Glomerular visceral epithelial cell (primary cell): ENCODE measurements around the gene COL5A1.

Source experiments
- DNase-seq: peaks from one replicate; pipeline ENCODE4 v3.0.0-alpha.2; 2016; ENCODE audit errors: extremely low spot score

Gene COL5A1

DNA sequence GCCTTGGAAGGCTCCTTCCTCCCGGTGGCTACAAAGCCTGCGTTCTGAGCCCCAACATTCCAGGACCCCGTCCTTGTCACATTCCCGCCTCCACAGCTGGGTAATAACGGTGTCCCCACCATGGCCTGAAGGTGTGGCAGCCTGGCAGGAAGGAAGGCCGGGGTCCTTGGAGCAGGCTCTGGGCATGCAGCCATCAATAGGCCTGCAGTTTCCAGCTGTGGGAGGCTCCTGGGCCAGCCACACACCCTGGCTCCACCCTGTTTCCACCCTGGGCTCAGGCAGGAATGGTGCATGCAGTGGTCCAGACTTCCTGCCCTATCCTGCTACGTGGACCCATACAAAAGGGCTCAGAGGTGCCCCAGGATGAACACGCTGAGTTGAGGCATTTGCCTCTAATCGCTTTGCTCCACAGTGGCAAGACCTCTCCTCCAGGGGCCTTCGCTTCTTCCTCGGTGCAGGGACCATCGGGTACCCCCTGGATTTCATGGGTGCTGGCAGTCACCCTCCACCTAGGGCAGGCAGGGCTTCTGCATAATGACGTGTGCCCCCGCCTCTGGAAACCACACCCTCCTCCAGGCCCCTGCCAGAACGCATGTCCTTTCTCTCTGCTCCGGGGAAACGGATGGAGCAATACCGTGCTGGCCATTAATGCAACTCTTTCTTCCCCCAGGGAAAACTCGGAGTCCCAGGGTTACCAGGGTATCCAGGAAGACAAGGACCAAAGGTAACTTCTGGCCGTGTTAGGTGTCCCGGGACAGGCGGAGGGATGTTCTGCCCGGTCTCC, 143.9 kb downstream of the COL5A1 start:
- DNase-seq, result no peak

DNA sequence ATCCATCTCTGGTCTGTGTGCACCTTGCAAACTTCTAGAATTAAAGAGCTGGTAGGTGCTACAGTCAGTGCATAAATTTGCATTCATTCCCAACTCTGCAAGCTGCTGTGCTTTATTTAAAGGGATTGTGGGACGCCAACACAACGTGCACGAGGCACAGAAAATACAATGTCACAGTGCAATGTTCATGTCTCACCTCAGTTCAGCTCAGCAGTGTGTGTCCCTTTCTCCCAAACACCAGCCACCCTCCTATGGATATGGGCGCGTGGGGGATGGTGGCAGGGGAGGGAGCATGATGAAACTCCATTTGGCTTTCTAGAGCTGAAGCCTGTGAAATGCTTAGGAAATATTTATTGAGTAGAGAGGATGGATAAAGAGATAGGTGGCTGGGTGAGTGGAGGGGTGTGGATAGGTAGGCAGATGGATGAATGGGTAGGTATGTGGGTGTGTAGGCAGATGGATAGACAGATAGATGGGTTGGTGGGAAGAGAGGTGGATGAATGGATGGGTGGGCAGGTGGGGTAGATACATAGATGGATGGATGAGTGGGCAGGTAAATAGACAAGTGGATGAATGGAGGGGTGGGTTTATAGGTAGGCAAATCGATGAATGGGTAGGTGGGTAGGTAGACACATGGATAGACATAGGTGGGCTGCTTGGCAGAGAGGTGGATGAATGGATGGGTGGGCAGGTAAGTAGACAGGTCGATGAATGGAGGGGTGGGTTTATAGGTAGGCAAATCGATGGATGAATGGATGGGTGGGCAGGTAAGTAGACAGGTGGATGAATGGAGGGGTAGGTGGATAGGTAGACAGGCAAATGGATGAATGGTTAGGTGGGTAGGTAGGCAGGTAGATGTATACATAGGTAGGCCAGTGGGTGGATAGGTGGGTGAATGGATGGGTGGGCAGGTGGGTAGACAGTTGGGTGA, 146.3 kb downstream of the COL5A1 start:
- no peak for DNase-seq

DNA sequence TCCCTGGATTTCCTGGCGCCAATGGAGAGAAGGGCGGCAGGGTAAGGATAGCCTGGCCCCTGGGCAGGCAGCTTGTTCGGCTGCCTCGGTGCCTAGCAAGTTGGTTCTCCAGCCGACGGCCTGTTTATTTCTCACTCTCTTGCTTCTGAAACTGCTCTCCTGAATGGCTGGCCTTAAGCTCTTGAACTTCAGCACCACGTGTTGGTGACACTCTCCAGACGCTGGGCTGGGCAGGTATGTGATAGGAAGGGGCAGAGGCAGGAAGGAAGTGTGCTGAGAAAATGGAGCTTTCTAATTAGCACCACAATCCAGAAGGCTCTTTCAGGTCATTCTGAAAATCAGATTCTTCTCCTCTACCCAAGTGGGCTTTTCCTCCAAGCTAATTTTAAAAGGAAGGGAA, 147.6 kb downstream of the COL5A1 start:
- no peak for DNase-seq

DNA sequence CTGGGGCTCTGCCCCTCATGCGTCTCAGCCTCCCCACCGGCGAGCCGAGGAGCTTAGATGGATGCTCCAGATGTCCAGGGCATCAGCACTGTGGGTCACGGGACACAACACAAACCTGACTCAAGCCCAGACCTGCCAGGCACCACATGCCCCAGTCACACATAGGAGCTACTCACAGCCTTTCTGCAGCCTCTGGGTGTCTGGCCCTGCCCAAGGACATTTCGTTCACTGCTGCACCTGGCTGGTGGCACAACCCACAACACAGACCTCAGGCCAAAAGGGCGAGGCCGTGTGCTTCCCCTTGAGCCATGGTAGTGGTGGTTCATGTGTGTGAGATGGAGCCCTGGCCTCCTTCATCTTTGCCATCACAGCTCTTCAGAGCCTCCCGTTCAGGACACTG, 149.4 kb downstream of the COL5A1 start:
- no peak for DNase-seq

DNA sequence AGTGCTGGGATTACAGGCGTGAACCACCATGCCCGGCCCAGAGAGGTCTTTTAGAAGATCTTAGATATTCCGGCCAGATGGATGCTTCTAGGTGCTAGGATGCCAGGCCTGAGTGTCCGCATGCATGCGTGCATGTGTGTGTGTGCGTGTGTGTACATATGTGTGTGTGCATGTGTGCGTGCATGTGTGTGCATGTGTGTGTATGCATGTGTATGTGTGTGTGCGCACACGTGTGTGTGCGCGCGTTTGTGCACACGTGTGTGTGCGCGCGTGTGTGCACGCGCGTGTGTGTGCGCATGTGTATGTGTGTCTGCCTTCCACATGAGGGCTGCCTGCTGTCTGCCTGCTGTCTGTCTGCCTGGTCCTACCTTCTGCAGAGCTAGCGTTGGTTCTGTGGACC, 151.0 kb downstream of the COL5A1 start:
- DNase-seq, result no peak

DNA sequence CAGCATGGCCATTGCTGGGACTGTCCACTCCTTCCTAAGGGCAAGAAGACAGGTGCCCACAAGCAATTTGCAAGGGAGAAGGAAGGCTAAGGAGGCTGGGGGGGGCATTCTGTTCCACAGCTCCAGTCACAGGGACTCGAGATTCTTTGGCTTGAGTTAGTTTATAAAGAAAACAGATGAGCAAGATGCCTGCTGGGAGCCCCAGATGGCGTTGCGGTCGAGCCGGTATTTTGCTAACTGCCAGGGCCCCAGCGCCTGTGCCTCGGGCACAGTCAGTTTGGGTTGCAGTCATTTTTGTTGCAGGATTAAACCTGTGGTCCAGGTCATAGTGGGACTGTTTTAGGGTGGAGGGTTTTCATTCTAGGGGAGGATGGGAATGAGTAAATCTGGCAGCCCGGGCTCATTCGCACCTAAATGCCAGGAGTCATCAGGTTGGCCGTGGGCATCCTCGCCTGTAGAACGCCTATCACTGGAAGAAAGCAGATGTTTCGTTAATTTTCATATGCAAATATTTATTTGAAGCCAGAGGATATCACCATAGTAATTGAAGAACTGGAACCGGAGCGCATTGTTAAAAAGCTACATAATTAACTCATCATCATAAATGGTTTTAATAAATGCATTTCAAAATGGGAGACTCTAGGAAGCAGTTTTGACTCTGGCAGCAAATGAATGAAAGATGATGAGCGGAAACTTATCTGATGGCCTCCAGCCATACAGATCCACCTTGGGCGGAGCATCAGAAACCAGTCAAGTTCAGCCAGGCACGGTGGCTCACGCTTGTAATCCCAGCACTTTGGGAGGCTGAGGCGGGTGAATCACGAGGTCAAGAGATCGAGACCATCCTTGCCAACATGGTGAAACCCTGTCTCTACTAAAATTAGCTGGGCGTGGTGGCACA, 151.9 kb downstream of the COL5A1 start:
- DNase-seq, result no peak

DNA sequence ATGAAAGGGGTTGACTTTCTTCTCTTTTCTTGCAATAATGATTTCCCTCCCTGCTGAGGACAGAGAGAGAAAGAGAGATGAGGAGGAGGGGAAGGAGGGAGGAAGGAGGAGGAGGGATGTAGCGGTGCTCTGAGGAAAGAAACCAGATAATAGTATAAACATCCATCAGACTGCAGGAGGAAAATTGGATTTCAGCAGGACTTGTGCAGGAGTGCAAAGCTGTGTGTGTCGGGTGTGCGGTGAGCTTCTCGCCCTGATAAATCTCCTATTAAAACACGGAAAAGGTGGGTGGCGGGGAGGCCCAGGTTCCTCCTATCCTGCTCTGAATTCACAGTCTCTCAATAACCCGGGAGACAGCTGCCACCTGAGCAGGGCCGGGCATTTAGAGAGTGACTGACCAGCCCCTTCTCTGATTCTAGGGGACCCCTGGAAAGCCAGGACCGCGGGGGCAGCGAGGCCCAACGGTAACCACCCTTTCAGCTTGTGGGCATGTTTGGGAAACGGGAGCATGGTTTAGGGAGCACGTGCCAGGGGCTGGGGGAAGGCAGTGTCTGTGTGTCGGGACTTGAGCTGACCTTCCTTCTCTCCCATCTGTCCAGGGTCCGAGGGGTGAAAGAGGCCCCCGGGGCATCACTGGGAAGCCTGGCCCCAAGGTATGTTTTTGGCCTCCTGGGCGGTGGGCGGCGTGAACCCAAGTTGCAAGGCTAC, 153.2 kb downstream of the COL5A1 start:
- DNase-seq, result no peak

DNA sequence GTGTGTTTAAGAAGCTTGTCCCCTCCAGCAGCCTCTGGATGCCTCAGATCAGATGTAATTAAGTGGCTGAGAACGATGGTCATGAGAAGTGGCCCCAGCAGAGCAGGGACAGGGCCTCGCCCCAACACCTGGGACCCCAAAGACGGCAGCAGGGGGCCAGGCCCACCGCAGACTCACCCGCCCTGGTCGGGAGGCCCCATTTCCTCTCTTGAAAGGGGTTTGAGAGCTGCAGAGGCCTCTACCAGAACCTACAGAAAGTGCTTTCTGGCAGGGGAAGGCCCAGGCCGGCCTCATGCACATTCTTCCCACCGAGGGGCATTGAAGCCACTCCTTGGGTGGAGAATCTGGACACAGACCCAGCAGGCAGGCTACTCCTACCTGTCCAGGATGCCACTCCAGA, 153.8 kb downstream of the COL5A1 start:
- DNase-seq, result no peak

DNA sequence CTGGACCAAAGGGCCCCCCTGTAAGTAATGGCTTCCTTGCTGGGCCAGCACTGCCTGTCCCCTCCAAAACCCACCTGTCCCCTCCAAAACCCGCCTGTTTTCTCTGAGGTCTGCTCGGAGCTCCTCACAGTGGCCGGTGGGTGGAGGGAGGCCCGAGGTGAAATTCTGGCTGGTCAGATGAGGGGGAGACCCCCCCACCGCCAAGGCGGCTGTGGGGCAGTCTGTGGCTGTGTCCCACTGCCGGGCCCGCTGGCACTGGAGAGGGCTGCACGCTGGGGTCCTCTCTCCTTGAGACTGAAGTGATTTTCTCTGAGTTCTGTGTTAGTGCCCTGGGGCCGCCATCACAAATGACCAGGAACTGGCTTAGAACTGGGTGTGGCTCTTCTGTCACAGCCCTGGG, 155.3 kb downstream of the COL5A1 start:
- DNase-seq, result no peak

DNA sequence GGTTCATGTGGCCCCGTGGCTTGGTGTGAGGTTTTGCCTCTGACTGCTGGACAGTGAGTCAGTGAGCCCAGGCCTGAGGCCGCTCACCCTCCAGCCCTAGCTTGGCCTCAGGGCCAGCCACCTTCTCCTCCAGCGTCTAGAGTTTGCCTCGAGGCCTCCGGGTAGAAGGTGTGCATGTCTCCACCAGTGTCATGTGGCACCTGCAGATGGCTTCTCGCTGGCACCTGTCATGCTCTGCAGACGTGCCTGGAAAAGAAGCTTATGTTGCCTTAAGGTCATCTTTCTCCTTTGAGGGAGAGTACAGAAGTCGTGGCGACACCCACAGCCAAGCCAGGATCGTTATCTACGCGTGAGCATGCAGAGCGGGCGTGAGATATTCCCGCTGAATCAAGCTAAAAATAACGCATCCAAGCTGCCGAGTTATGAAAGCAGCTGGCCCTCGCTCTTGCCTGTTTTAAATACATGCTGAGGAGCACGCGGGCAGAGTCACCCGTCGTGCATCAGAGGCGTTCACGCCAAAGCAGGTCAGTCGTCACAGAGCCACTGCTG, 159.3 kb downstream of the COL5A1 start:
- no peak for DNase-seq

DNA sequence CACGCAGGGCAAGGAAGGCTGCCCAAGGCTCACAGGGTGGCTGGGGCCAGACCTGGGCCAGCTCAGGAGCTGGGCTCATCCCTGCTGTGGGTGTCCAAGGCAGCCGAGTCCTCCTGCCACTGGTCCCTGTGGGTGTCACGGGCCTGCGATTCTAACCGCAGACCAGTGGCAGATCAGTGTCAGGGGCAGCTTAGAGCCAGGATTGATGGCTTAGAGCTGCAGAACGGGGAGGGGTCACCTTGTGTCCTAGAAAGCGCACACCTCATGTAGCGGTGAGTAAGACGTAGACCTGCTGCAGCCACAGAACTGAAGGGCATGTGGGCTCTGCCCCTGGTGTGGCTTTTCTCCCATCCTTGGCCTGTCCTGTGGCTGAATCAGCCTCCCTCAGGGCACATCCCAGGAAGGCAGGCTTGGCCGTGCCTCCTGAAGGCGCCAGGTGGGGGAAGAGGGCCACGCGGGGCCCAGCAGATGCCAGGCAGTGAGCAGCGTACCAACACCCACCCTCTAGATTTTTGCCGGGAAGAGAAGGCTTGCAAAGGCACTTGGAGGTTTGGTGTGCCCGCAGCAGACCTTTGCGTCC, 160.7 kb downstream of the COL5A1 start:
- no peak for DNase-seq

DNA sequence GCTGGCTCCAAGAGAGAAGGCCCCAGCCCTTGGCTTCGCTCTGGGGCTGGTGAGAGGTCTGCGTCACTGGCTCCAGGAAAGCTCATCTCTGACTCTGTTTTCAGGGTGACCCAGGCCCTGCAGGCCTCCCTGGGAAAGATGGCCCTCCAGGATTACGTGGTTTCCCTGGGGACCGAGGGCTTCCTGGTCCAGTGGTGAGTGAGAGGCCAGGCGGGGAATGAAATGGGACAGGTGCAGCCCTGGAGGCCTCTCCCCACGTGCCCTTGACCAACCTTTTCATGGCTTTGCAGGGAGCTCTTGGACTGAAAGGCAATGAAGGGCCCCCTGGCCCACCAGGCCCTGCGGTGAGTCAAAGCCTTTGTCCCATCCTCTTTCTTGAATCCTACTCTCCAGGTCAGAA, 163.3 kb downstream of the COL5A1 start:
- DNase-seq, result no peak

DNA sequence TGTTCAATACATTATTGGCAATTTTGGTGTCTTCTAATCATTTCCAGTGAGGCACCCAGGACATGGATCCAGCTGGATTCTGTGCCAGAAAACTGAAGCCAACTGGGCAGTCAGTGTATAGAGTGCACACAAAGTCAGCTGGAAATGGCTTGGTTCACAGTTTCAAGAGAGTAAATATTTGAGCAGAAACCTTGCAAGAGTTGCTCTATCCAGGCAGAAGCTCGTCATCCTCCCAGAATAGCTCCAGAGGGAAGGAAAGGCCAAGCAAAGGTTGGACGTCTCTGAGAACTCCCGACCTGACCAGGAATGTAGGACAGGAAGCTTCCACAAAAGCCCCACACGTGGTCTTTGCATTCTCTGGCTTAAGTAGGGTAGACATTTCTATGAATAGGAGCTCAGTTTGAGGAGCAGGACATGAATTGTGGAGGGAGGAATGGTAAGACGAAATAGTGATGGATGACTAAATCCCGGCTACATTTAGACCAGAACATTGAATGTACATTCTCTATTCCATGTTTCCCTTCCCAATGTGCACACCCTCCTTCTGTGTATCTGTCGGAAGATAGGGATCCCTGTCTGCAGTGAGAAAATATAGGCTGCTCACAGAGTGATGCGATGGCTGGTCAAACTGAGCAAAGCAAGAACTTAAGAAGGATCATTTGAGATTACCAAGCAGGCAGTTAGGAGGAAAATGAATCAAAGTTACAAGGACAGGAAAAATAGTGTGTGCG, 166.3 kb downstream of the COL5A1 start:
- DNase-seq, result no peak

DNA sequence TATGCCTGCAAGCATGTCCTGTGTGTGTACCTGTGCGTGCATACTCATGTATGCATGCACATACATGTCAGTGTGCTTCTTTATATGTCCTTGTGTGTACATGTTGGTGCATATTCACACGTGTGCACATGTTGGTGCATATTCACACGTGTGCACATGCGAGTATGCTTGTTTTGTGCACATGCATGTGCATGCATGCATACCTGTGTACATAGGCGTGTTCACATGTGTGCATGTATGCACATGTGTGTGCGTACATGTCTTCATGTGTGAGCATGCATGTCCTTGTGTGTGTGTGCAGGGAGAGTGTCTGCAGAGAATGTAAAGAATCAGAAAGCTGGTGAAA, 166.8 kb downstream of the COL5A1 start:
- no peak for DNase-seq

DNA sequence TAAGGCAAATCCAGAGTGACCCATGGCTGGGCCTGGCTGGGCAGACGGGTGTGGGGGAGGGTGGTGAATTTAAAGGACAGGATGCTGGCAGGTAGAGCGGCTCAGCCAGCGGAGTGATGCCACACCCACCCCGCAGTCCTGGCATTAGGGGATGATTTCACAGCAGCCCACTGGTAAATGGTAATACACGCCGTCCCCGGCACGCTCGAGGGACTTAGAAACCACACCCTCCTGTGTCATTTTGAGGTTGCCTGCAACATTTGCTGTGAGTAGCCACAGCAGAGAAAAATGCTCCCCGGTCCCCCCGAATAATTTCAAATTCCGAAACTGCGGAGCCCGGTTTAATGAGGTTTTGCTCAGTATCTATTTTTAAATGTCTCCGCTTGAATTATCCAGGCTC, 167.7 kb downstream of the COL5A1 start:
- no peak for DNase-seq

DNA sequence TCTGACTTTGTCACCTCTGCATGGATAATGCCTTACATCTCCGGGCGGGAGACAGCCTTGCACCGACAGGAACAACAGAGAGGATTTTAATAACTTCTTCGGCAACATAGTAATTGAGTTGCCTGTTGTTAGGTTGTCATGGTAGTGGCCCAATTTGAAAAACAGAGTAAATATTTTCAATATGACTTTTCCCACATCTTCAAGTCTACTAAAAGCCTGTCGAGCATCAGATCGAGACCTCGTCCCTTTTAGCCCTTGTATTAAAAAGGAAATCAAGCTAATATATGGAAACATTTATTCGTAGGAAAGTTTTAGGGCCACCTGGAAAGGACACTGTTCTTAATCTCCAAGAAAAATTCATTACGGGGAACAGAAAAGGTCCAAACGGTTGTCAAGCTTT, 168.2 kb downstream of the COL5A1 start:
- no peak for DNase-seq

DNA sequence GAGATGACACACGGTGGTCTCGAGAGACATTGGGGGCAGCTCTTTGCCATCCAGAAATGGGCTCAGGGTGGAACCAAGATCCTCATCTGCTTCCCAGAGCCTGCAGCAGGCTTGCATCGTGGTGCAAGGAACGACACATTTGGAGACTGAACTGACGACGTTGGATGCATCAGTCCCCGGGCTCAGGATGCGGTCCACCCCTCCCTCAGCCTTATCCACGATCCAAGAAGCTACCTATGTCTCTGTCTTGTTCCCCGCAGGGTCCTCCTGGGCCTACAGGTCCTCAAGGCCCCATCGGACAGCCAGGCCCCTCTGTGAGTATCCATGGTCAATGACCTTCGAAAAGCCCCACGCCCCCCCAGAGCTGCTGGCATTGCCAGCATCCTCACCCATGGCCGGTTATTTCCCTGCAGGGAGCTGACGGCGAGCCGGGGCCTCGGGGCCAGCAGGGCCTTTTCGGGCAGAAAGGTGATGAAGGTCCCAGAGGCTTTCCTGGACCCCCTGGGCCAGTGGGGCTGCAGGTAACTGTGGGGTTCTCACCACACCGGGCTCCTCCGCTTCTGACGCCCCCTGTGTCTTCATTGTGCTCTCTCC, 169.6 kb downstream of the COL5A1 start:
- DNase-seq, result no peak

DNA sequence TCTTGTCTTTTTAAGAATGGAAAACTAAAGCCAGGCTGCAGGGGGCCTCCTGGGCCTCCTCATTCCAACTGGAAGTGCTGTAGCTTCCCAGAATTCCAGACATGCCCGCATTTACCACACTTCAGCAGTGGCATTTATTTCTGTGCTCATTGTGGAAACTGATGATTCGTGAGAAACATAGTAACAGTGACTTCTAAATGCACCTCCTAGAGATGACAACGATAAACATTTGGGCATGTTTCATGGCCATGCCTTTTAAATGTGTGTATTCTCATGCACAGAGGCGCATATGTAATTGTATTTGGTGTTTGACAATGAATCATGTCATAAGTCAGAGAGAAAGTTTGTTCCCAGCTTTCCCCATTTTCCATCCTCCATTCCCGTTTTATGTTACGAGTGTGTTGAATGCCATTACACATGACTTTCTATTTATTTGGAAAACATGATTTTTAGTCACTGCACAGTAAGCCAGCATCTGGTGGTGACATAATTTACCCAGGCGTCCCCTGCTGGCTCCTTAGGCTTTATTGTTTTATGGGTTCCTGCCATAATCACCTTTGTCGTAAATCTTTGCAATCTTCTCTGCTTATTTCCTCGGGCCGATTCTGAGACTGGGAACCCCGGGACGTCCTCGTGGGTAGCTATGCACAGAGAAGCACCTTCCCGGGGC, 170.2 kb downstream of the COL5A1 start:
- peak; percentile 36 for DNase-seq

DNA sequence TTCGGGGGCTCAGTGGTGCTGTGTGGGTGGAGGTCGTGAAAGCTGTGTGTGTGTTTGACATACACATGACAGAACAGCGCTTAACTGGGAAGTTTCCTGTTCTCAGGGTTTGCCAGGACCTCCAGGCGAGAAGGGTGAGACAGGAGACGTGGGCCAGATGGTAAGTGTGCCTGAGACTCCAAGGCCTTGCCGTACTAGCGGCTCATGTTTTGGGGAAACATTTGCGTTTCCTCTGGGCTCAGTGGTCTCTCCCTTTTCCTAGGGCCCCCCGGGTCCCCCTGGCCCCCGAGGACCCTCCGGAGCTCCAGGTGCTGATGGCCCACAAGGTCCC, 170.7 kb downstream of the COL5A1 start:
- no peak for DNase-seq
